Globus pallidus (tissue), 1 donor: Measurements from ENCODE around the gene FABP7.

ENCODE experiments used
- DNase-seq: peaks from one replicate; pipeline ENCODE4 v3.0.0-alpha.2; 2015; ENCODE audit warnings: low spot score

The FABP7 gene

GRCh38 chr6:122798099-122798641, 18.7 kb downstream of the FABP7 start:
- no peak for DNase-seq

DNA sequence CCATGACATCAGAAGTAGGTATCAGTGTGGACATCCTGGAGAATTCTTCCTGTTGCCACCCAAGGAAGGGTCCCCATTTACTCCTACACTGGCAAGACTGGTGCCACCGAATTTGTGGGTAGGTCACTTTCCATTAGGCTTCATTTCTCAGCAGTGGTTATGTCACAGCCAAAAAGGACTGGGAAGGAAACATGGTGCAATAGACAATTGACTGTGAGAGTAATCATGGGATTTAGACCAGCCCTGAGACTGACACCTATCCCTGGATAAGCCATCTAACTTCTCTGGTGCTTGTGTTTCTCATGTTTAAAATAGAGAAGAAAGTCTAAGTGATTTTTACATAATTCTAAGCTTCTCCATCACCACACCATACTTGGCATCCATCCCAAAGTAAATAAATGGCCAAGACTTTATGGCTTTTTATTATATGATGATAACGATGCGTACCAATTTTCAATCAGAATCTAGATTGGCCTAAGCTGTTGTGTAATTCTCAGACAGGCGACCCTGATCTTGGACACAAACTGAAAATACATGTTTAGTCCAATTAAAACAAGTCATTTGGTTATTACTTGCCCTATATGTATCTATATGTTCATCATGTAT, 19.7 kb downstream of the FABP7 start:
- DNase-seq: no peak

DNA sequence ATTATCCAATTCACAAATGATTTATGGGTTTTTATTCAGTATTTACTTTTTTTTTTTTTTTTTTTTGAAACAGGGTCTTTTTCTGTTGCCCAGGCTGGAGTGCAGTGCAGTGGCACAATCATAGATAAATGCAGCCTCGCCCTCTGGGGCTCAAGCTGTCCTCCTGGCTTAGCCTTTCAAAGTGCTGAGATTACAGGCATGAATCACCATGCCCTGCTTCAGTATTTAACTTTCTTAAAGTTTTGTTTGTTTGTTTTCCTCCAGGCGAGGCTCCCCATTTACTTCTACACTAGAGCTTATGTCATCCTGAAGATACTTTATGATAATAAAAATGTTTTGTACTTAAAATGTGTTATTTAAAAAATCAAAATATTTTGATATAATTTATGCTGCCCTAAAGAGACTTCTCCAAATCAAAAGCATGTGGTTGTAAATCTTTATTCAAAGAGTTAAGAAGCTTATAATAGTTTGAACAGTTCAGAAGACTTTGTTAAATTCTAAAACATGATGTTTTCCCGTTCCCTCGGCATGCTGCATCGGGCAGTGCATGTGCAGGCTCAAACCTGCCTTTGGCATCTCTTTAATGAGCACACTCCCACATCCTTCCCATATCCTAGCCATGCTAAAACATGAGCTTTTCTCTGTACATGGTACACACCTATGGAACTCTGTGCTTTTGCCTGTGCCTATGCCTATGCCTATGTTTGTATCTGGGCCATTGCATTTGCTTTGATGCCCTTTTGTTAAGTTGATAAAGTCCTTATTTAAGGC, 20.6 kb downstream of the FABP7 start:
- no peak for DNase-seq

GRCh38 chr6:122800906-122801305, 21.4 kb downstream of the FABP7 start:
- DNase-seq: no peak

DNA sequence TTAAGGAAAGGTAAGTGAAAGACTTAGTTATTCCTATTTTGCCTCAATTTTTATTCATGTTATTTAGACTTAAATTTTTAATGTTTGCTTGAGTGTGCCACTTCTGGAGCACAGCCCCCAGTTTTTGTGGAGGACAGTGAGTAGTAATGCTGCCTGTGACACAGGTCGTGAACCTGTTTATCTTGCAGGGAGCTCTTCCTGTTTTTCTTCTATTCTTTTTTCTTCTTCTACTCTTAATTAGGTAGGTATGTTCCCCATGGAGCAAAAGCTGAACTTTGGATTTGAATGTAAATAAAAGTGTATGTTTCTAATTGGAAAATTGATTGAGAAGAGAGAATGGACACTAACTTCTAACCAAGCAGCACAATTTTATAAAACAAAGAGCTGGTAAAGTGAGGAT, 21.9 kb downstream of the FABP7 start:
- no peak for DNase-seq

DNA sequence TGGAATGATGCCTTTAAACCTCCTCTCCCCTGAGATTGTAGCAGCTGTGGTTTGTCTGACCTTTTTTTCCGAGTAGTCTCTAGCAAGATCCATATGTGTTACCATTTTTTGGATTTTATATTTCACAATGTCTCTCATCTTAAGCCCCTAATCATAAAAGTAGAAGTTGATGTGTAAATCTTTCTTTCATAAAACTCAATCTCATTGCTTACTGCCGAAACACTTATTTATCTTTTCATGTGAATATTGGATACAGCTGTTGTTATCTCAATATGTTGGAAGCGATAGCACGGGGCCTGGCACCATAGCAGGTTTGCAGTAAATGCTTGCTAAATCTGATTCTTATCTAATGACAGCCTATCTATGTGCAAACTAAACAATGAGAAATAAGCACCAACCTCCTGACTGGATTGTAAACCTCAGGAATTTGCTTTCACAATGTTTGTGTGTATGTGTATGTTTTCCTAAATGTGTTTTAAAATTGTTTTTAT, 23.7 kb downstream of the FABP7 start:
- DNase-seq: no peak

- no peak for DNase-seq
These were observed 25.5 kb downstream of the FABP7 start for GRCh38 chr6:122804962-122805485.

DNA sequence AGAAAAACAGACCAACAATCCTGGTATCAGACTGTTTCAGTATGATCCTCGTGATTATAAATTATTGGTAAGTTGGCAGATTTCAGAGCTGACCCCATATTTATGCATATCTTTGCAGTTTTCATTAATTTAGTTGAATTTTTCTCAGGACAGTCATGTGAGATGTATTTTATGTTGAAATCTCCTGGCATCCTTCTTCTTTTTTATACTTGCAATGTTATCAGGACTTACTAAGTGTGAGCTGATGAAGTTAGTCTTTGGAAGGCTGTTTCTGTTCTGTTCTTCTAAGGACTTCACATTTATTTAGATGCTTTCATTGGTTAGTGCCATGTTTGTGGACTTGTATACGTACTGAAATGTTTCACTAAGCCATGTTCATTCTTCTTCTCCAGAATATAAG, 26.8 kb downstream of the FABP7 start:
- DNase-seq: no peak

- DNase-seq: no peak
These were observed 28.8 kb downstream of the FABP7 start for GRCh38 chr6:122808121-122808885.

- peak; percentile 35 for DNase-seq
These were observed 29.5 kb downstream of the FABP7 start for GRCh38 chr6:122809001-122809400.

GRCh38 chr6:122809691-122810090, 30.2 kb downstream of the FABP7 start:
- no peak for DNase-seq

GRCh38 chr6:122810189-122810588, 30.7 kb downstream of the FABP7 start:
- DNase-seq: no peak

DNA sequence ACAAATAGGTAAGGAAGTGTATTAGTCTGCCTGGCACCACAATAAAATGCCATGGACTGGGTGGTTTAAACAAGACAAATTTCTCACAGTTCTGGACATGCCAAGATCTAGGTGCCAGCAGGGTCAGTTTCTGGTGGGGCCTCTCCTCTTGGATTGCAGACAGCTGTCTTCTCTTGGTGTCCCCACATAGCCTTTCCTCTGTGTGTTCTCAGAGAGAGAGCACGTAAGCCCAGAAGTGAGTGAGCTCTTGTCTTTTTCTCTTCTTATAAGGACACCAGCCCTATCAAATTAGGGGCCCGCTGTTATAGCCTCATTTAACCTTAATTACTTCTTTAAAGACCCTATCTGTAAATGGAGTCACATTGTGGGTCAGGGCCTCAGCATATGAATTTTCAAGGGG, 37.8 kb downstream of the FABP7 start:
- no peak for DNase-seq

DNA sequence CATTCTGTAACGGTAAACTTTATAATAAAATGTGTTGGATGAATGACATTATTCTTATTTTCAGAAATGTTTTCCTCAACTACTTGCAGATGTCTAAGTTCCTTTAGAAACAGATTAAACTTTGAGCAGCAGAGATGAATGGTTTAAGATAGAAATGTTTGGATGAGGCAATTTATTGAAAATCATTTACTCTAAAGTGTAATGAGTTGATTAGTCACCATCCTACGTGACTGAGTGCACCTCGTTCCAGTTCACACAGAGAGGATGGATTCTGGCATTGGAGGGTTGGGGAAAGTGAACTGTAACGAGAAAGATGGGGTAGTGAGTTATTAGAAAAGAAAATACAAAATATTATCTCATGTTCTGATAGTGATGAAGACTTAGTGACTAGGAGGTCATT, 38.2 kb downstream of the FABP7 start:
- no peak for DNase-seq

GRCh38 chr6:122818866-122819265, 39.4 kb downstream of the FABP7 start:
- peak; percentile 75 for DNase-seq

DNA sequence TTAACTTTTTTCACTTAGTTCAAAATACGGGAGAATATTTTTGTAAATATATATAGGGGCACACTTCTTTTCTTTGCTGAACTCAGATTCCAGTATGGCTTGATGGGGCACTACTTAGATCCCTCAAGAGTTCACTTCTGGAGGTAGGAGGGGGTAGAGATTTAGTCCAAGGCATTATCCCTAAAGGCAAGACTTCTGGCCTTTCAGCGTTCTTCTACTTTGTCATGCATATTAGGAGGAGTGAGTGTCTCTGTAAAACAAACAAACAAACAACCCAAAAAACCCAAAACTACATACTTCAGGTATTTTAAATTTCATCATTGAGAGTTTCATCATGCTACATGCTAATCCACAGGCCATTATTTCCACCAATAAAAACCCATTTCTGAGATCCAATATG, 41.6 kb downstream of the FABP7 start:
- no peak for DNase-seq

DNA sequence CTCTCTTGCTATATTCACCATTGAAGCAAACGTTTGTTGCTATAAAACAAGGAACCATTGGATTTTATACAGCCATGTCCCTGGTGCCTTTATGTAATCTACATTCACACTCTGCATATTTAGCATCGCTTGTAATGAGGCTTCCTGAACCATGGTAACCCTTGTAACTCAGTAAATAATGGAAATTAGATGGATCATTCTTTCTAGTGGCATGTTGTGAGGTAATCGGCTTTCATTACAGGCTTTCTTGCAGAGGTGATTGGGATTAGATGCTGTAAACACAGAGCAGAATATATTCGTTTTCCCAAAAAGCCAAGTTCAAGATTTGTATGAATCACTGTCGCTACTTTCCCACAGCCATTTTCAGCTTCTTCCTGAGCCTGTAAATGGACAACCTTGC, 45.6 kb downstream of the FABP7 start:
- no peak for DNase-seq

DNA sequence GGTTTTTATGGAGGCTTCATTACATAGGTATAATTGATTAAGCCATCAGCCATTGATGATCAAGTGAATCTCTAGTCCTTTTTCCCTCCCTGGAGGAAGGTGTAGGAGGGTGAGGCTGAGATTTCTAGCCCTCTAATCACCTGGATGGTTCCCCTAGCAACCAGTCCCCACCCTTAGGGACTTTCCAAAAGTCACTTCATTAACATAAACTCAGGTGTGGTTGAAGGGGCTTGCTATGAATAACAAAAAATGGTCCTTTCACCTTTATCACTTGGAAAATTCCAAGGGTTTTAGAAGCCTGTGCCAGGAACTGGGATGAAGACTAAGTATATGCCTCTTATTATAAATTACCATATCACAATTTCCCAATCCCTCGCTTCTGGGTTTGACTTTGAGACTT, 49.9 kb downstream of the FABP7 start:
- no peak for DNase-seq

GRCh38 chr6:122831511-122831910, 52.0 kb downstream of the FABP7 start:
- DNase-seq: no peak

GRCh38 chr6:122832459-122832858, 52.9 kb downstream of the FABP7 start:
- no peak for DNase-seq

DNA sequence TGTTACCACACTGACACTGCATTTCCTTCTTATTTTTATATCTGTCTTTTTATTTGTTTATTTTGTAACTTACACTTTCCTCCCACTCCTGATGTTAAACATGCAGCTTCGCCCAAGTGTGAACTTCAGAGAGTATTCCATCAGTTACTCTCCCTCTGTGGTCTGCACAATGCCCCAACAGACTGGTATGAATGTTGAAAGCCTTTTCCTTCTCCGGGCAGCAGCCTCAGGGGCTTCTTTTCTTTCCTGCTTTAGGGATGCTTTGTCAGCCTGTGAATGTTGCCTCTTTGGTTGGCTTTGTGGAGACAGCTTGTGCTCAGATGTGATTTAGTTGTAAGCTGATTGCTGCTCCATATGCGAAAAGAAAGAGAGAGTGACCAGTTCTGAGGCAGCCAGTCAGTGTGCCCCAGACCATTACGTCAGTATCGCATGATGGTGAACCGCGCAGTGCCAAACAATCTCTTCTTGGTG, 53.5 kb downstream of the FABP7 start:
- DNase-seq: peak; percentile 90
